Endothelial cell of umbilical vein (primary cell): Measurements from ENCODE around the gene PPP1R11. TPM values are rescaled to one million over a fixed set of nuclear protein-coding genes. Genes with fewer than 3 reads are reported as not detected.

Experiments used
- BruUV-seq: library from RNA; stranded (reverse); fragments of 400-500 nt; replicated peaks from 2 replicates; lab custom pipeline; 2021; lab: Mats Ljungman, UMichigan
- CTCF ChIA-PET: fragments of 300-600, 350-600 bp; sonication (Branson Sonifier 250); formaldehyde crosslinking; loops from one replicate; lab custom pipeline; 2021; ENCODE audit warnings: antibody characterized with exemption, inconsistent platforms; lab: Charles Lee
- POLR2A ChIA-PET: fragments of 300-600, 350-600 bp; sonication (Branson Sonifier 250); formaldehyde crosslinking; loops from one replicate; lab custom pipeline; 2021; ENCODE audit warnings: antibody characterized with exemption, inconsistent platforms; lab: Charles Lee
- DNase-seq: peaks from one replicate; pipeline ENCODE4 v3.0.0-alpha.2; 2011; ENCODE audit warnings: low read depth, low spot score
- FAIRE-seq: peaks from 2 replicates; lab custom pipeline; 2011; peaks lifted over from hg19 to GRCh38; lab: Jason Lieb, UNC
- H2AFZ ChIP-seq: 2 replicates; pipeline ENCODE4 v1.6.0; 2012; ENCODE audit warnings: low read depth, low read length, control low read depth, inconsistent platforms
- H3K27ac ChIP-seq: 2 replicates; pipeline ENCODE4 v1.5.1; 2011; ENCODE audit warnings: low read depth, mild to moderate bottlenecking, control low read depth, low read length, moderate library complexity; ENCODE audit not compliant: insufficient read depth
- H3K27me3 ChIP-seq, 2 experiments: 2 replicates each; pipeline versions ENCODE4 v1.6.0 to v1.6.1; 2011; ENCODE audit warnings: low read length in 2 of 2, mixed read lengths in 1 of 2; ENCODE audit not compliant: control insufficient read depth in 2 of 2, insufficient read depth in 2 of 2
- H3K36me3 ChIP-seq, 2 experiments: 2 replicates in 1 of 2; 3 replicates in 1 of 2; pipeline ENCODE4 v1.5.1; 2011; ENCODE audit warnings: low read length in 2 of 2, mild to moderate bottlenecking in 1 of 2, moderate library complexity in 1 of 2; ENCODE audit not compliant: control insufficient read depth in 2 of 2, insufficient read depth in 2 of 2; ENCODE audit errors: extremely low read depth in 1 of 2
- H3K4me1 ChIP-seq: 3 replicates; pipeline ENCODE4 v1.5.1; 2011; ENCODE audit warnings: mild to moderate bottlenecking, low read length; ENCODE audit not compliant: control insufficient read depth, insufficient read depth; ENCODE audit errors: extremely low read depth
- H3K4me2 ChIP-seq: 2 replicates; pipeline ENCODE4 v1.6.1; 2011; ENCODE audit warnings: low read length, control low read depth, mixed read lengths; ENCODE audit not compliant: insufficient read depth
- H3K4me3 ChIP-seq, 3 experiments: fragments of 200-600 bp in 1 of 3; sonication (generic), shearing (Covaris generic) in 1 of 3; replicated peaks in 1 of 3; 2 replicates each; pipeline ENCODE4 v1.5.1; 2011 to 2016; ENCODE audit warnings: control low read depth in 3 of 3, low read length in 3 of 3, mild to moderate bottlenecking in 2 of 3, inconsistent platforms in 1 of 3, low read depth in 1 of 3, moderate library complexity in 1 of 3; ENCODE audit not compliant: insufficient read depth in 1 of 3
- H3K79me2 ChIP-seq: 2 replicates; pipeline ENCODE4 v1.6.0; 2012; ENCODE audit warnings: low read length, inconsistent platforms; ENCODE audit not compliant: control insufficient read depth, insufficient read depth
- H3K9ac ChIP-seq: replicated peaks from 2 replicates; pipeline ENCODE3; 2011; ENCODE audit warnings: low read length, control low read depth; ENCODE audit not compliant: insufficient read depth; ENCODE audit errors: extremely low read depth
- H3K9me1 ChIP-seq: replicated peaks from 3 replicates; pipeline ENCODE4 v1.6.0; 2011; ENCODE audit warnings: mild to moderate bottlenecking, low read length; ENCODE audit not compliant: control insufficient read depth, insufficient read depth; ENCODE audit errors: extremely low read depth
- H3K9me3 ChIP-seq: replicated peaks from 2 replicates; pipeline ENCODE4 v1.5.1; 2012; ENCODE audit warnings: low read length, inconsistent platforms; ENCODE audit not compliant: control insufficient read depth, insufficient read depth
- H4K20me1 ChIP-seq: replicated peaks from 2 replicates; pipeline ENCODE3; 2011; ENCODE audit warnings: mild to moderate bottlenecking, low read length; ENCODE audit not compliant: control insufficient read depth, insufficient read depth; ENCODE audit errors: extremely low read depth
- CTCF ChIP-seq, 2 donors: IDR thresholded peaks; 1 replicate in 1 of 2; 2 replicates in 1 of 2; pipeline ENCODE4 v1.5.1; 2011; ENCODE audit warnings: low read length in 2 of 2, mild to moderate bottlenecking in 2 of 2, moderate library complexity in 2 of 2, control low read depth in 1 of 2, inconsistent platforms in 1 of 2, low read depth in 1 of 2; ENCODE audit not compliant: insufficient read depth in 1 of 2; ENCODE audit errors: extremely low read depth in 1 of 2
- EZH2 ChIP-seq: IDR thresholded peaks from 2 replicates; pipeline ENCODE4 v1.6.1; 2012; ENCODE audit warnings: borderline replicate concordance, low read depth, mild to moderate bottlenecking, moderate library complexity, low read length, inconsistent platforms; ENCODE audit not compliant: severe bottlenecking
- FOS ChIP-seq: IDR thresholded peaks from 2 replicates; pipeline ENCODE4 v1.6.1; 2011; ENCODE audit warnings: mild to moderate bottlenecking, low read length, moderate library complexity, borderline replicate concordance; ENCODE audit not compliant: insufficient read depth
- GATA2 ChIP-seq: IDR thresholded peaks from 2 replicates; pipeline ENCODE4 v1.7.0; 2011; ENCODE audit warnings: low read depth, mild to moderate bottlenecking, moderate library complexity, mixed read lengths, low read length; ENCODE audit not compliant: insufficient read length, insufficient read depth
- JUN ChIP-seq: IDR thresholded peaks from 2 replicates; pipeline ENCODE4 v1.6.1; 2011; ENCODE audit warnings: borderline replicate concordance, low read depth; ENCODE audit not compliant: insufficient read length, insufficient read depth
- MAX ChIP-seq: IDR thresholded peaks from 2 replicates; pipeline ENCODE4 v1.6.1; 2011; ENCODE audit not compliant: insufficient read depth, insufficient read length
- MYC ChIP-seq: IDR thresholded peaks from one replicate; pipeline ENCODE4 v1.6.1; 2011; ENCODE audit warnings: mild to moderate bottlenecking, low read depth, low read length
- POLR2A ChIP-seq: IDR thresholded peaks from 2 replicates; pipeline ENCODE4 v1.6.1; 2012; ENCODE audit warnings: low read depth, mild to moderate bottlenecking, control low read depth, low read length
- POLR2AphosphoS5 ChIP-seq: IDR thresholded peaks from 2 replicates; pipeline ENCODE4 v1.6.1; 2012; ENCODE audit warnings: low read depth, mild to moderate bottlenecking, control low read depth, low read length, moderate library complexity; ENCODE audit not compliant: insufficient read depth
- dilution Hi-C: fragments of 300-500 bp; cut with MboI; formaldehyde crosslinking; loops from one replicate; pipeline ENCODE4 v1.15.0; 2019; ENCODE audit warnings: low sequenced_read_pairs; ENCODE audit not compliant: extremely low pct_ligation_motif_present
- intact Hi-C: fragments of 100-400 bp; cut with micrococcal nuclease; formaldehyde crosslinking; loops from one replicate; pipeline ENCODE4 v1.10.0; 2022
- polyA plus RNA-seq, 4 experiments: library from polyadenylated mRNA; depleted of rRNA in 3 of 4; stranded (reverse) in 3 of 4; unstranded in 1 of 4; fragments of >200 nt; gene quantifications; 2 replicates each; pipeline versions ENCODE4 v1.2.1 to v1.2.3, GENCODE V29; 2011 to 2012; ENCODE audit warnings: missing spikeins in 1 of 4
- total RNA-seq: library from RNA; stranded (reverse); gene quantifications from 2 replicates; pipeline ENCODE4 v1.2.3, GENCODE V29; 2021

The PPP1R11 gene
- total and polyA plus RNA-seq, 2 donors (not counting 3 experiments of a cell fraction or from before 2014, with no cell fraction given) = 32.4 to 44.1 TPM

GRCh38 chr6:30025186-30025585, 41.8 kb upstream of the PPP1R11 start:
- FAIRE-seq (no peak), DNase-seq (no peak)
- no TSS peak for BruUV-seq
- Histone ChIP-seq H3K9me3 (no peaks in the 10 kb centered on the region), H3K27me3 (no peaks in the 10 kb centered on the region), H2AFZ (no peak overlapping the region), H3K9ac (no peak overlapping the region), H3K79me2 (no peaks in the 10 kb centered on the region), H3K4me2 (no peak overlapping the region), H3K4me1 (no peaks in the 10 kb centered on the region), H3K4me3 (no peak overlapping the region), H4K20me1 (no peaks in the 10 kb centered on the region), H3K9me1 (no peaks in the 10 kb centered on the region), H3K27ac (no peak overlapping the region), H3K36me3 (no peaks in the 10 kb centered on the region)
- CTCF ChIA-PET = no interaction called here
- intact Hi-C loops (loop anchor here (10.0 kb wide), 1 partner anchor 150 kb away; no protein-coding TSS in a partner anchor), dilution Hi-C loops (no loop called here)
- POLR2A ChIA-PET = no interaction called here
- TF ChIP-seq POLR2A (no peak), EZH2 (no peak), FOS (no peak)

- Histone ChIP-seq H3K4me3 (no peak overlapping the region), H3K27ac (no peak overlapping the region), H3K36me3 (no peaks in the 10 kb centered on the region), H3K9me3 (no peaks in the 10 kb centered on the region), H2AFZ (no peak overlapping the region), H3K4me1 (no peaks in the 10 kb centered on the region), H4K20me1 (no peaks in the 10 kb centered on the region), H3K79me2 (no peaks in the 10 kb centered on the region), H3K9me1 (no peaks in the 10 kb centered on the region), H3K27me3 (no peaks in the 10 kb centered on the region), H3K9ac (no peak overlapping the region), H3K4me2 (no peak overlapping the region)
- no peak for DNase-seq
- TF ChIP-seq GATA2 = no peak
- TF ChIP-seq CTCF (IDR thresholded peaks at IDR 0.05; ENCODE audit: extremely low read depth in 1 of 2, insufficient read depth in 1 of 2, low read depth in 1 of 2, low read length in 2 of 2) = no peak
- TF ChIP-seq MAX = no peak
- no peak for TF ChIP-seq FOS
- TF ChIP-seq POLR2A = no peak
- TF ChIP-seq MYC = no peak
- no peak for TF ChIP-seq JUN
- no peak for TF ChIP-seq EZH2
- no peak for TF ChIP-seq POLR2AphosphoS5
- POLR2A ChIA-PET = no interaction called here
- BruUV-seq = no TSS peak
- FAIRE-seq = no peak
- intact Hi-C loops = loop anchor here (10.0 kb wide), 1 partner anchor 145 kb away; no protein-coding TSS in a partner anchor
- CTCF ChIA-PET = no interaction called here
- dilution Hi-C loops = no loop called here
Measured at GRCh38 chr6:30029588-30029987, 37.4 kb upstream of the PPP1R11 start.
